GM12892 (cell line): ENCODE results near the gene ANTXR1.

Experiments
- POLR2A ChIP-seq: IDR thresholded peaks from 2 replicates; pipeline ENCODE4 v1.6.1; 2011; ENCODE audit warnings: low read depth, low read length, control low read depth
- POLR2AphosphoS5 ChIP-seq: IDR thresholded peaks from 2 replicates; pipeline ENCODE4 v1.6.1; 2011; ENCODE audit warnings: low read depth, low read length, control low read depth

DNA sequence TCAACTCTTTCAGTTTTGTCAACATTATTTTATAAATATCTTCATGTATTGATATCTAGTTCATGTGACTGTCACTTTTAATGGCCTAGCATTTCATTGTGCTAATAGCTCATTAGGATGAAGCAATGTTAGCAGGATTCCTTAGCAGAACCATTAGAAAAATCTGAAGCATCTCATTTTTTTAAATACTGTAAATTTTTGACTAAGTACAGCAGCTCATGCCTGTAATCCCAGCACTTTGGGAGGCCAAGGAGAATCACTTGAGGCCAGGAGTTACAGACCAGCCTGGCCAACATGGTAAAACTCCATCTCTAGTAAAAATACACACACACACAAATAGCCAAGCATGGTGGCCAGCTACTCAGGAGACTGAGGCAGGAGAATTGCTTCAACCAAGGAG, 15.6 kb upstream of the ANTXR1 start:
- TF ChIP-seq POLR2A (no peak), POLR2AphosphoS5 (no peak)
